Common myeloid progenitor, CD34-positive (primary cell): ENCODE measurements around the gene TROAP.
"Not testable (repeated sequence)": the region's sequence is repeated elsewhere in the genome, so short reads cannot be mapped to it uniquely, and the experiment has no call there.

Experiments used
- CTCF ChIA-PET: fragments of 350-600 bp; sonication (Branson Sonifier 250); formaldehyde crosslinking; loops from one replicate; lab custom pipeline; 2021; ENCODE audit warnings: antibody characterized with exemption; lab: Charles Lee
- POLR2A ChIA-PET: fragments of 350-600 bp; sonication (Branson Sonifier 250); formaldehyde crosslinking; loops from one replicate; lab custom pipeline; 2021; ENCODE audit warnings: antibody characterized with exemption; lab: Charles Lee
- DNase-seq, 3 donors: peaks; one replicate each; pipeline versions ENCODE4 v3.0.0 to v3.0.0-alpha.2; 2013
- H3K27ac ChIP-seq, 2 experiments: 1 replicate in 1 of 2; 2 replicates in 1 of 2; pipeline ENCODE4 v1.7.0; 2013; ENCODE audit warnings: inconsistent platforms in 2 of 2, low read length in 2 of 2, mild to moderate bottlenecking in 2 of 2, low read depth in 1 of 2, moderate library complexity in 1 of 2; ENCODE audit not compliant: severe bottlenecking in 2 of 2, insufficient read depth in 1 of 2, poor library complexity in 1 of 2
- H3K27me3 ChIP-seq, 5 experiments: replicated peaks in 2 of 5; 1 replicate in 3 of 5; 2 replicates in 2 of 5; pipeline versions ENCODE4 v1.6.1 to v1.7.0; 2013; ENCODE audit warnings: low read length in 4 of 5, mild to moderate bottlenecking in 2 of 5, moderate library complexity in 2 of 5, inconsistent platforms in 1 of 5; ENCODE audit not compliant: insufficient read depth in 5 of 5, control insufficient read depth in 4 of 5
- H3K36me3 ChIP-seq, 4 experiments: 1 replicate in 2 of 4; 2 replicates in 2 of 4; pipeline versions ENCODE4 v1.6.1 to v1.7.0; 2013; ENCODE audit warnings: low read length in 3 of 4, control low read depth in 1 of 4, mild to moderate bottlenecking in 1 of 4; ENCODE audit not compliant: control insufficient read depth in 4 of 4, insufficient read depth in 4 of 4
- H3K4me1 ChIP-seq, 4 experiments: 1 replicate in 3 of 4; 2 replicates in 1 of 4; pipeline versions ENCODE4 v1.6.1 to v1.7.1; 2013; ENCODE audit warnings: low read length in 3 of 4, mild to moderate bottlenecking in 3 of 4, control low read depth in 1 of 4, inconsistent platforms in 1 of 4, moderate library complexity in 1 of 4; ENCODE audit not compliant: control insufficient read depth in 4 of 4, insufficient read depth in 4 of 4; ENCODE audit errors: control extremely low read depth in 1 of 4
- H3K4me3 ChIP-seq, 7 experiments: 1 replicate in 4 of 7; 2 replicates in 3 of 7; pipeline versions ENCODE4 v1.5.1 to v1.7.0; 2013; ENCODE audit warnings: mild to moderate bottlenecking in 7 of 7, low read length in 6 of 7, moderate library complexity in 6 of 7, inconsistent platforms in 2 of 7, low read depth in 2 of 7, control low read depth in 1 of 7; ENCODE audit not compliant: insufficient read depth in 4 of 7, control insufficient read depth in 1 of 7; ENCODE audit errors: extremely low read depth in 1 of 7
- H3K9me3 ChIP-seq, 5 experiments: 1 replicate in 4 of 5; 2 replicates in 1 of 5; pipeline versions ENCODE4 v1.6.1 to v1.7.1; 2013; ENCODE audit warnings: low read length in 4 of 5, mild to moderate bottlenecking in 2 of 5, inconsistent platforms in 1 of 5, low read depth in 1 of 5, moderate library complexity in 1 of 5; ENCODE audit not compliant: control insufficient read depth in 4 of 5, insufficient read depth in 2 of 5; ENCODE audit errors: control extremely low read depth in 1 of 5
- WGBS: methylation state at CpG from one replicate; pipeline ENCODE4 v1.1.5; 2013; ENCODE audit not compliant: insufficient coverage; 5-methylcytosine and 5-hydroxymethylcytosine counted together

Gene TROAP

DNA sequence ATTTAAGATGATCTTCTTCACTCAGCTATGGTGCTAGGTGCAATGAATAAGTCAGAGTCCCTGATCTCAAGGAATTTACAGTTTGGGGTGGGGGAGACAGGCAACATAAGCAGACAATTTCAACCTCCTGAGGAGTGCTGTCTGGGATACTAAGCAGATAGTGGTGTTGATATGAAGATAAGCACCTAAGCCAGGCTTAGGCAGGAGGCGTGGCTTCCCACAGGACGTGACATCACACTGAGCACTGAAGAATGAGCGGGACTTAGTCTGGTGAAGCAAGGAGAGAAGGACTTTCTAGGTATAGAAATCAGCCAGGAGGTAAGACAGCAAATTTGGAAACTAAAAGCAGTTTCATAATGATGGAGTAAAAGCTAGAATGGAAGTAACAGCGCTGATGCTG lies 21.3 kb upstream of the TROAP start:
- 78% methylated on average over 3 of the region's 4 CpGs for WGBS
- DNase-seq = no peak
- ChIA-PET CTCF (interaction anchor here (1.6 kb wide), 1 partner anchor 16 kb away, joined by 6 read pairs; no protein-coding TSS in a partner anchor), POLR2A (no interaction called here)
- Histone ChIP-seq H3K36me3 (no peaks in the 10 kb centered on the region), H3K9me3 (no peaks in the 10 kb centered on the region), H3K27ac (no peak overlapping the region), H3K4me3 (no peak overlapping the region), H3K4me1 (peaks cover 0 to 16% (median 9%) of the 10 kb centered on the region in 4 experiments), H3K27me3 (peaks cover 0 to 29% (median 22%) of the 10 kb centered on the region in 5 experiments)

DNA sequence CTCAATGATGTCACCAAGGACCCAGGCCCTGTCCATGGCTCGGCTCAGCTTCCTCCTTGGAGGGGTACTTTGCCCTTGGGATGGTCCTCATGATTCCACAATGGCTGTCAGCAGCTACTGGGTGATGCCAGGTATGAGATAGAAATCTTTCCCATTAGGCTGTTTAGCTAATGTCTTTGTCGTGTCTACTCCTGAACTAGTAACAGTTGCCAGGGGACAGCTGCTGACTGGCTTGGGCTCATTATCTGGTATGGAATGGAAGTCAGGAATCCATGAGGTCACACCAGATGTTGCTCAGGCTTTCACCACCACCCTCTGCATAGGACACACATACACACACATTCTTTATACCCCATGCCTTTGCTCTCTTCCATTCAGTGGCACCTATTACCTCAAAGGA lies 18.9 kb upstream of the TROAP start:
- Histone ChIP-seq H3K27ac (no peak overlapping the region), H3K9me3 (no peaks in the 10 kb centered on the region), H3K27me3 (peaks cover 1 to 7% (median 5%) of the 10 kb centered on the region in 5 experiments), H3K36me3 (no peaks in the 10 kb centered on the region), H3K4me1 (no peaks in the 10 kb centered on the region), H3K4me3 (no peak overlapping the region)
- 100% methylated on average over 1 of the region's 2 CpGs for WGBS
- ChIA-PET POLR2A (no interaction called here), CTCF (interaction anchor here (0.8 to 4.5 kb wide), 9 partner anchors 9 to 54 kb away, joined by 3 to 21 read pairs (median 3); partner anchors contain the start of gene PRPH)
- no peak for DNase-seq

DNA sequence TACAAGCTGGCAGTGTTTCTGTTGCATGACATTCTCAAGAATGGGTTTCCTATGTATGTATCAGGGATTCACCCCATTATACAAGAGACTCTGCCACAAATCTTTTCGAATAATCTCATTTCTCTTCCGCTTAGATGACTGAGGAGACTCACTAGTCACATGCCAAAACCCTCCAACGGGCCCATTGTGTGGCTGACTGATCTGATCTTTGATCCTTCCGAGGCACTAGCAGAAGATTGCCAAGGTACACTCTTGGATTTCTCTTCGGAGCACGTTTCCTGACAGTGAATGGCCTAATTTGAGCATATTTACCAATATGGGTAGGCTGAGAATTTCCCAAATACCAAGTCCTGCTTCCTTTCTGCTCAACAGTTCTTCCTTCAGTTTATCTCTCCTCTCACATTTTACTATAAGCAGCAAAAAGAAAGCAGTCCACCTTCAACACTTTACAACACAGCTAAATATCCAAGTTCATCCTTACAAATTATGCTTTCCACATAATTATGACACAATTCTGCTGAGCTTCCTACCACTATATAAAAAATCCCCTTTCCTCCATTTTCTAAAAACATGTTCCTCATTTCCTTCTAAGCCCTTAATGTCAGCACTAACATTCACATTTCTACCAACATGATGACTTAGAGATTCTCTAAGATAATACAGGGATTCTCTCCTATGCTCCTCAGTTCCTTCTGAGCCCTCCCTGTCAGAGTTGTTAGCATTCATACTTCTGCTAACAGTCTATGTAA lies 17.1 kb upstream of the TROAP start:
- POLR2A ChIA-PET = no interaction called here
- CTCF ChIA-PET = interaction anchor here (1.0 to 4.5 kb wide), 7 partner anchors 10 to 43 kb away, joined by 3 to 21 read pairs (median 4); no protein-coding TSS in a partner anchor
- 100% methylated on average over 6 of the region's 6 CpGs for WGBS

DNA sequence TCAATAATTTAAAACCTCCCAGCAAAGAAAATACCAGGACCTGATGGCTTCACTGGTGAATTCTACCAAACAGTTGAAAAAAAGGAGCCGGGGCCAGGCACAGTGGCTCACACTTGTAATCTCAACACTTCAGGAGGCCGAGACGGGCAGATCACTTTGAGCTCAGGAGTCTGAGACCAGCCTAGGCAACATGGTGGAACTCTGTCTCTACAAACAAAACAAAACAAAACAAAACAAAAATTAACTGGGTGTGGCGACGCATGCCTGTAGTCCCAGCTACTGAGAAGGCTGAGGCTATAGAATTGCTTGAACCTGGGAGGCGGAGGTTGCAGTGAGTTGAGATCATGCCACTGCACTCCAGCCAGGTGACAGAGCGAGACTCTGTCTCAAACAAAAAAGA lies 13.7 kb upstream of the TROAP start:
- H3K4me1 ChIP-seq = no peaks in the 10 kb centered on the region
- H3K36me3 ChIP-seq = no peaks in the 10 kb centered on the region
- WGBS = 97% methylated on average over 5 of the region's 7 CpGs
- no peak for DNase-seq
- H3K27me3 ChIP-seq = peaks cover 0 to 6% (median 2%) of the 10 kb centered on the region in 5 experiments
- H3K4me3 ChIP-seq = no peak overlapping the region
- no peak overlapping the region for H3K27ac ChIP-seq
- no peaks in the 10 kb centered on the region for H3K9me3 ChIP-seq
- POLR2A ChIA-PET = no interaction called here
- CTCF ChIA-PET = interaction anchor here (0.7 to 1.2 kb wide), 2 partner anchors 10 to 14 kb away, joined by 3 read pairs; no protein-coding TSS in a partner anchor

More for the DNA sequence above, 17.1 kb upstream of the TROAP start:
- H3K4me3 ChIP-seq = no peak overlapping the region
- DNase-seq = peak in 2 of 3 donors; percentile 13 to 24
- peaks cover 2 to 7% (median 6%) of the 10 kb centered on the region in 5 experiments for H3K27me3 ChIP-seq
- no peak overlapping the region for H3K27ac ChIP-seq
- no peaks in the 10 kb centered on the region for H3K9me3 ChIP-seq
- H3K4me1 ChIP-seq = no peaks in the 10 kb centered on the region
- H3K36me3 ChIP-seq = no peaks in the 10 kb centered on the region

DNA sequence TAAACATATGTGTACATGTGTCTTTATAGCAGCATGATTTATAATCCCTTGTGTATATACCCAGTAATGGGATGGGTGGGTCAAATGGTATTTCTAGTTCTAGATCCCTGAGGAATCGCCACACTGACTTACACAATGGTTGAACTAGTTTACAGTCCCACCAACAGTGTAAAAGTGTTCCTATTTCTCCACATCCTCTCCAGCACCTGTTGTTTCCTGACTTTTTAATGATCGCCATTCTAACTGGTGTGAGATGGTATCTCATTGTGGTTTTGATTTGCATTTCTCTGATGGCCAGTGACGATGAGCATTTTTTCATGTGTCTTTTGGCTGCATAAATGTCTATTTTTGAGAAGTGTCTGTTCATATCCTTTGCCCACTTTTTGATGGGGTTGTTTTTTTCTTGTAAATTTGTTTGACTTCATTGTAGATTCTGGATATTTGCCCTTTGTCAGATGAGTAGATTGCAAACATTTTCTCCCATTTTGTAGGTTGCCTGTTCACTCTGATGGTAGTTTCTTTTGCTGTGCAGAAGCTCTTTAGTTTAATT lies 12.5 kb upstream of the TROAP start:
- H3K4me3 ChIP-seq, DNase-seq, H3K27me3 ChIP-seq, H3K36me3 ChIP-seq, H3K4me1 ChIP-seq, H3K9me3 ChIP-seq, POLR2A ChIA-PET, H3K27ac ChIP-seq: not testable (repeated sequence)
- CTCF ChIA-PET = interaction anchor here (1.0 kb wide), 1 partner anchor 21 kb away, joined by 3 read pairs; no protein-coding TSS in a partner anchor
- WGBS = no CpG with 5 or more reads among the region's 3 CpGs

DNA sequence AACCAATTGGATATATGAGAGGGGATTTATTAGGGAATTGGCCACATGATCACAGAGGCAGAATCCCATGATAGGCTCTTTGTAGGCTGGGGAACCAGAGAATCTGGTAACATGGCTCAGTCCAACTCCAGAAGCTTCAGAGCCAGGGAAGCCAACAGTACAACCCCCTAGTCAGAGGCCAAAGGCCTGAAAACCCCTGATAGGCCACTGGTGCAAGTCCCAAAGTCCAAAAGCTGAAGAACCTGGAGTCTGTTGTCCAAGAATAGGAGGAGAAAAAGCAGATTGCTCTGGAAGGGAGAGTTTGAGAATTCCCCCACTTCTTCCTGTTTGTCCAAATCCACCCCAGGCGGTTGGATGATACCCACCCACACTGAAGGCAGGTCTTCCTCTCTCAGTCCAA lies 8.2 kb upstream of the TROAP start:
- ChIA-PET CTCF (interaction anchor here (1.4 kb wide), 1 partner anchor 25 kb away, joined by 4 read pairs; no protein-coding TSS in a partner anchor), POLR2A (no interaction called here)
- no CpG with 5 or more reads among the region's 1 CpG for WGBS
- no peak for DNase-seq
- H3K36me3 ChIP-seq = no peaks in the 10 kb centered on the region
- no peak overlapping the region for H3K27ac ChIP-seq
- no peaks in the 10 kb centered on the region for H3K4me1 ChIP-seq
- peaks cover 0 to 5% (median 0%) of the 10 kb centered on the region in 5 experiments for H3K27me3 ChIP-seq
- H3K9me3 ChIP-seq = no peaks in the 10 kb centered on the region
- no peak overlapping the region for H3K4me3 ChIP-seq

DNA sequence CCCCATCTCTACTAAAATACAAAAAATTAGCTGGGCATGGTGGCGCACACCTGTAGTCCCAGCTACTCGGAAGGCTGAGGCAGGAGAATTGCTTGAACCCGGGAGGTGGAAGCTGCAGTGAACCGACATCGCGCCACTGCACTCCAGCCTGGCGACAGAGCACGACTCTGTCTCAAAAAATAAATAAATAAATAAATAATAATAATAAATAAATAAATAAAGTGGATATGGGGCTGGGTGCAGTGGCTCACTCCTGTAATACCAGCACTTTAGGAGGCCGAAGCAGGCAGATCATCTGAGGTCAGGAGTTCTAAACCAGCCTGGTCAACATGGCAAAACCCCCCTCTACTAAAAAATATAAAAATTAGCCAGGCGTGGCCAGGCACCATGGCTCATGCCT lies 5.9 kb upstream of the TROAP start:
- DNase-seq, H3K36me3 ChIP-seq, H3K9me3 ChIP-seq, H3K4me3 ChIP-seq, POLR2A ChIA-PET, H3K27me3 ChIP-seq, H3K27ac ChIP-seq, H3K4me1 ChIP-seq: not testable (repeated sequence)
- CTCF ChIA-PET = interaction anchor here (1.7 kb wide), 1 partner anchor 15 kb away, joined by 6 read pairs; no protein-coding TSS in a partner anchor
- WGBS = no CpG with 5 or more reads among the region's 10 CpGs
